Activated CD4-positive, alpha-beta T cell treated with anti-CD3 and anti-CD28 coated beads, Interleukin-2, amount 50 U/mL, for 16 hours (primary cell): Measurements from ENCODE around the gene PTBP3.

ENCODE experiments used
- DNase-seq: peaks from one replicate; pipeline ENCODE4 v3.0.0-alpha.2; 2020

Gene PTBP3

GRCh38 chr9:112262577-112262976 lies 70.8 kb downstream of the PTBP3 start:
- DNase-seq: no peak

GRCh38 chr9:112261133-112261532 lies 72.3 kb downstream of the PTBP3 start:
- DNase-seq: no peak

- no peak for DNase-seq
These were observed 75.3 kb downstream of the PTBP3 start for GRCh38 chr9:112258106-112258505.

- no peak for DNase-seq
These were observed 81.2 kb downstream of the PTBP3 start for GRCh38 chr9:112252194-112252593.

GRCh38 chr9:112249277-112249676 lies 84.1 kb downstream of the PTBP3 start:
- peak; percentile 38 for DNase-seq

- DNase-seq: no peak
These were observed 84.7 kb downstream of the PTBP3 start for GRCh38 chr9:112248722-112249121.

- DNase-seq: no peak
These were observed 86.3 kb downstream of the PTBP3 start for GRCh38 chr9:112247090-112247489.

- no peak for DNase-seq
These were observed 88.3 kb downstream of the PTBP3 start for GRCh38 chr9:112245126-112245525.

- DNase-seq: no peak
These were observed 91.1 kb downstream of the PTBP3 start for GRCh38 chr9:112242147-112242804.

- DNase-seq: no peak
These were observed 91.9 kb downstream of the PTBP3 start for GRCh38 chr9:112241491-112241890.

- no peak for DNase-seq
These were observed 93.7 kb downstream of the PTBP3 start for GRCh38 chr9:112239708-112240107.

GRCh38 chr9:112239284-112239683 lies 94.1 kb downstream of the PTBP3 start:
- no peak for DNase-seq

- DNase-seq: no peak
These were observed 98.6 kb downstream of the PTBP3 start for GRCh38 chr9:112234779-112235178.

GRCh38 chr9:112233769-112234168 lies 99.7 kb downstream of the PTBP3 start:
- no peak for DNase-seq

- no peak for DNase-seq
These were observed 101.2 kb downstream of the PTBP3 start for GRCh38 chr9:112232233-112232632.

GRCh38 chr9:112226091-112226490 lies 107.3 kb downstream of the PTBP3 start:
- no peak for DNase-seq

- peak; percentile 35 for DNase-seq
These were observed 108.8 kb downstream of the PTBP3 start for GRCh38 chr9:112224401-112225289.

GRCh38 chr9:112218908-112219307 lies 114.5 kb downstream of the PTBP3 start:
- peak; percentile 78 for DNase-seq

- no peak for DNase-seq
These were observed 120.5 kb downstream of the PTBP3 start for GRCh38 chr9:112212926-112213325.

- DNase-seq: no peak
These were observed 126.0 kb downstream of the PTBP3 start for GRCh38 chr9:112207451-112207850.

GRCh38 chr9:112203536-112203935 lies 129.9 kb downstream of the PTBP3 start:
- DNase-seq: no peak

GRCh38 chr9:112200711-112201110 lies 132.7 kb downstream of the PTBP3 start:
- no peak for DNase-seq

GRCh38 chr9:112198646-112199045 lies 134.8 kb downstream of the PTBP3 start:
- DNase-seq: no peak

GRCh38 chr9:112194969-112195431 lies 138.4 kb downstream of the PTBP3 start:
- no peak for DNase-seq
